SKM-1 (cell line): ENCODE results near the gene ASS1.

Experiments used
- DNase-seq: peaks from one replicate; lab custom pipeline; 2025; ENCODE audit not compliant: unreplicated experiment; lab: John Stamatoyannopoulos, UW

ASS1 gene

DNA sequence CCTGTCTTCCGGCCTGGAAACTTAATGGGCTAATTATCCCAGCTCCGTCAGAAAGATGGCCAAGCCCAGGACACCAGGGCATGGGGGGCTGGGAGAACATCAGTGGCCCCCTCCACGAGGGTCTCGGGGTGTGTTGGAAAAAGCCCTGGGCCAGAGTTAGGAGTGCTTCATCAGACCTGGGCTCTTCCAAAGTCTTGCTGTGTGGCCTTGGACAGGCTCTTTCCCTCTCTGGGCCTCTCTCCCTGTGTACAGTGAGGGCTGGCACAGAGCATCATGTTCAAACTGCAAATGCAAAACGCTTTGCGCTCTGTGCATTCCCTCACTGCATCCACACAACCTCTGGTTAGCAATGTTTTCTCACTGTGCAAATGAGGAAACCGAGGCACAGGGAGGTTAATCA lies 48.3 kb downstream of the ASS1 start:
- no peak for DNase-seq

DNA sequence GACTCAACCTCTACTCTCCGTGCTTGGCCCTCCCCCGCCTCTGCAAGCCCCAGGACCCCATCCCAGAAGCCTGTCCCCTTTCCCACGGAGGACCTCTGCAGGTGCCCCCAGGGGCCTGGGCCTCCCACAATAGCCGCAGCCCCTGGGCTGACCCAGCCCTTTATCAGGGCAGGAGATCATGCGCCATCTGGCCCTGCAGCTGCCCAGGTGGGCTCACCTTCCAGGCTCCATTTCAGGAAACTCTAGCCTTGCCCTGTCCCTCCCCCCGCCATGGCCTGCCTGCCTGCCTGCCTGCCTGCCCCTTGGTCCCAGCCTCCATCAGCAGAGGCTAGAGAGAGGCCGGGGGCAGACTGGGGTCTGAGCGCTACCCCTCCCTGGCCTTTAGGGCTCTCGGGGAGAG lies 48.7 kb downstream of the ASS1 start:
- no peak for DNase-seq

DNA sequence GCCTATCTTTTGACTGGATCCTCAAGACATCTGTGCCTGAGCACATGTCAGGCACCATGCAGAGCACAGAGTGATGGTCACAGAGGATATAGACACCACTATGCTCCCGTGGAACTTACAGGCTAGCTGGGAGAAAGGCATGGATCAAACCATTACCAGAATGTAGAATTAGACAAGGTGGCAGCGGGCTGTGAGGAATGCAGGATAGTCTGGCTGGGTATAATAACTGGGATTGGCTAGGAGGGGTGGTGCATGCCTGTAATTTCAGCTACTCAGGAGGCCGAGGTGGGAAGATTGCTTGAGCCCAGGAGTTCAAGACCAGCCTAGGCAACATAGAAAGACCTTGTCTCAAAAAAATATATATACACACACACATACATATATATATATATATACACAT lies 50.3 kb downstream of the ASS1 start:
- DNase-seq = no peak

DNA sequence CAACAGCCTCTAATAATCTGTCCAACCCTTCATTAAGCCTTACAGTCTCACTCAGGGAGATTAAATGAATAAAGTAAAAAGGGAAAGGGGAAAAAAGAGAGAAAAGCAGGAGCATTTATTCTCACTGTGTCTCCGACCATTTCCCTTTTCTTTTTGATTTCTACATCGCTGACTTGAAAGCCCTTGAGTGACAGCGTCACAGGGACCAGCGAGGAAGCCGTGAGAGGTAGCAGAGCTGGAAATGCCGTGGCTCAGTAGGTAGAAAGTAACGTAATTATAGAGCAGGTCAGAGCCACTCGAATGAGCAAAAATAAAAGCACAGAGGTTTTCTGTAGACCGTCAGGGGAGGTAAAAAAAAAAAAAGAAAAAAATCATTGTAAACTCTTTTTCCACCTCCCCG lies 52.4 kb downstream of the ASS1 start:
- DNase-seq = no peak

DNA sequence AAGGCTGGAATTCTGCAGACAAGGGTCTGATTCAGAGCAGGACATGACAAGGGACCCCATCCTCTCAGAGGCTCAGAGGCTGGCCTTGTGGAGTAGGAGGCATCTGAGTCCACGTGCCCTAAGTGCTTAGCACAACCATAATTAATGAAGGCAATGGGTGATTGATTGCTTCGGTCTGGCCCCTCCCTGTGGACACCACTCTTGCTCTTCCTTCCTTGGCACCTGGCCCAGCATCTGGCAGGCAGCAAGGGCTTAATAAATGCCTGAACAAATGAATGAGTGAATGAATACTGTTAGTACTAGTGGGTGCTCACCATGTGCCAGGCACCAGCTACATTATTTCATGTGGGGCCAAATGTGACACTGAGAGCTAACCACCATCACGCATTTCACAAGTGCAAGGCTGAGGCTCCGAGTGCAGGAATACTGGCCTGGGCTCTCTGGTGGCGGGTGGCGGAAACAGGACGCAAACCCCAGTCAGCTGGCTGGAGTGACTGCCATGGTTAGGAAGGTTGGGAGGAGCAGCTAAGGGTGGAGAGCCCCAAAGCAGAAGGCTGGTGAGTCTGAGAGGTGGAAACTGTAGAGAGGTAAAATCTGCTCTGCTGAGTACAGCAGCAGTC lies 53.6 kb downstream of the ASS1 start:
- DNase-seq = no peak

DNA sequence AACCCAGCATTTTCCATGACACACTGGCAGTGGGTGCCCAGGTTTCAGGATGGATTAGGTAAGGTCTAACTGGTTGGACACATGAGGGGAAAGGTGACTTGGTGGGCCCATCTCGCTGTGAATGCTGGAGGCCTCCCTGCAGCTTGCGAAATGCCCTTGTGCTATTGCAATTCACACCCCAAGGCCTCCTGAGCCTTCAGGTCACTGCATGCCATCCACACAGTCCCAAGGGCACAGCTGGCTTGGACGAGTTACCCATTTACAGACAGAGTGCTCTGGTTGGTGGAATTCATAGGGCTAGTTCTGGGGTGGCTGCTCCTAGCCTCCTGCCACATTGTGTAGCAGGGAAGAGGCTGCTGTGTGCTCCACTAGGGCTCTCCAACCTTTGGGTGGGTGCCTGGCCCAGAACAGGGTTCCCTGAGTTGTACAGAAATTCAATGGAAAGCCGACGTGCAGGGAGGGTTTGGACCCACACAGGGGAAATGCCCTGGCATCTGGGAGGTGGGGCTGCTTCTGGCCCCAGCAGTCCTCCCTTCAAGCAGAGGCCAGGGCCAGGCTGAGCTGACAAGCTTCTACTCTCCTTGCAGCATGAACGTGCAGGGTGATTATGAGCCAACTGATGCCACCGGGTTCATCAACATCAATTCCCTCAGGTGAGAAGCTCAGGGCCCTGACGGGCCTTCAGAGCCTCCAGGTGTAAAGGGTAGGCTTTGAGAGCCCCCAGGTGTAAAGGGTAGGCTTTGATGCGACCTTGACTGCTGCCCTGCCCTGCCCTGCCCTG lies 54.3 kb downstream of the ASS1 start:
- no peak for DNase-seq

DNA sequence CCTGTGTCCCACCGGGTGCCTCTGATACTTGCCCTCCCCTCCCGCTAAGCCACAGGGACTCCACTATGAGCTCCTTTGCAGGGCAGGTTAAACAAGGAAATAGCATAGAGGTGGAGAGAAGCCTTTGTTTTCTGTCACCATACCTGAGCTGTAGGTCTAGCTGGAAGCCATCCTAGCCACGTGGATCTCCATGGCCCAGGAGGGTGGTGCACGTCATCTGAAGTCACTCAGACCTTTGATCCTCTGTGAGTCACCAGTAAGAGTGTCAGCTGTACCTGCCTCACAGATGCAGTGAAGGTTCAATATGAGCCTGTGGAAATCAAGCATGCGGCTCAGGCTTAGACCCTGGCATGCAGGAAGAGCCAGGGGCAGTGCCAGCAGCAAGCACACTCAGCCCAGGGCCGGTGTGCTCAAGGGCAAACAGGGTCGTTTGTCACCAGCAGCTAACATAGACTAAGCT lies 55.1 kb downstream of the ASS1 start:
- DNase-seq = no peak

DNA sequence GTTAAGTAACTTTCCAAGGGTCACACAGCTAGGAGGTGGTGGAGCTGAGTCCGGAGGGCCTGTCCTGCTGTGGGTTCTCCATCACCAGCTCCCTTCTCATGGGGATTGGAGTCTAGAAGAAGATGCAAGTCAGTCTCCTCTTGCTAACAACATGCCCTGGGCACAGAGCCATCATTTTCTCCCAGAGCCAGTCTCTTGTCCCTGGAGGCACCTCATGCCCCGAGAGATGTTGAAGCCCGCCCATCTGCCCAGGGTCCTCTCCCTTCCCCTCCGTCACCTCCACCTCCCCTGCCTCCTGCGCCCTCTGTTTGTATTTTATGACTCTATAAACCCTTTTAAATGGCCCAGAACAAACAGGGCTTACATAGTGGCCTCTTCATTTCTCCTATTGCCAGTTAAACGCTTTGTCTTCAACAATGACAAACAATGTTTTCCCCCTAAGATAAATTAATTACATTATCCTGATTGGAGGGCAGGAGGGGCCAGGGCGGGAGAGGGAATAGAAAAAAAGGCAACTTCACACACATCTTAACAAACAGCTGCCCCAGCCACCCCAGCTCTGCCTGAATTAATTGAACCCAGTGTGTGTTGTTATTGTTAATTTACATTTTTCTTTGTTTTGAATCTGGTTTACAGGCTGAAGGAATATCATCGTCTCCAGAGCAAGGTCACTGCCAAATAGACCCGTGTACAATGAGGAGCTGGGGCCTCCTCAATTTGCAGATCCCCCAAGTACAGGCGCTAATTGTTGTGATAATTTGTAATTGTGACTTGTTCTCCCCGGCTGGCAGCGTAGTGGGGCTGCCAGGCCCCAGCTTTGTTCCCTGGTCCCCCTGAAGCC lies 55.8 kb downstream of the ASS1 start:
- DNase-seq = no peak

DNA sequence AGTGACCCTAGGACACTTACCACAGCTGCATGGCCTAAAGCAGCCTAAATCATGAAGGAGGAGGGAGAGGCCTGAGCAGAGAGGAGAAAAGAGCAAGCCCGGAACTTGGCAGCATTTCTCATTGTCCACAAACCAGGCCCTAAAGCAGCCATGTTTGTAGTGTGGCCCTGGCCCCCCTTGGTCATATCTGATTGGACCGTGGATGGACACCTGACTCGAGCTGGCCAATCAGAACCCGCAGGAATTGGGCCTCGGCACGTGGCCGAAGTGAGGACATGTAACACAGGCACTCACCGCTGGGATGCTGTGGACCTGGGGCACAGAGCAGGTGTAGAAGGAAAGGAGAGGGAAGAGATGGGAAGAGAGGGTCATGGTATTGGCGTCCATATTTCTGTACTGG lies 56.9 kb downstream of the ASS1 start:
- DNase-seq = no peak

DNA sequence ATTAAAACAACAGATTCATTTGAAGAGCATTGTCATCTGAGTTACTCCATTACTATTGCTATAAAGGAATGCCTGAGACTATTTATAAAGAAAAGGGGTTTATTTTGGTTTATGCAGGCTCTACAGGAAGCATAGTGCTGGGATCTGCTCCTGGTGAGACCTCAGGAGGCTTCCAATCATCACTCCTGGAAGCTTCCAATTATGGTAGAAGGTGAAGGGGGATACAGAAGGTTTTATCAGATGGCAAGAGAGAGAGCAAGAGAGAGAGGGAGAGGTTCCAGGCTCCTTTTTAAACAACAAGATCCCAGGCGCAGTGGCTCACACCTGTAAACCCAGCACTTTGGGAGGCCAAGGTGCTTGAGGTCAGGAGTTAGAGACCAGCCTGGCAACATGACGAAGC lies 63.5 kb downstream of the ASS1 start:
- no peak for DNase-seq

DNA sequence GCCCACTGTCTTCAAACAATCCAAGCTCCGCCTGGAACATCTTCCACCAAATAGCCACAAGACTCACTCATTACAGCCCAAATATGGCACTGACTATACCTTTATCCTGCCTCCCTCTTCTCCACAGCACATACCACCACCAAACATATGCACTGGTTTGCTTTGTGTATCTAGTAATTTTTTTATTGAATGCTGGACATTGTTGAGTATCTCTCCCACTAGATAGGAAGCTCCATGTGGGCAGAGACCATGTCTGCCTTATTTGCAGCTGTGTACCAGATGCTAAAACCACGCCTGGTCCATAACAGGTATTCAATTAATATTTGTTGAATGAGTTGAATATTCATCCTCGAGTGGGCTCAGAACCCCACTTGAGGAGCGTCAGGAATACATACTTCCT lies 67.4 kb downstream of the ASS1 start:
- no peak for DNase-seq

DNA sequence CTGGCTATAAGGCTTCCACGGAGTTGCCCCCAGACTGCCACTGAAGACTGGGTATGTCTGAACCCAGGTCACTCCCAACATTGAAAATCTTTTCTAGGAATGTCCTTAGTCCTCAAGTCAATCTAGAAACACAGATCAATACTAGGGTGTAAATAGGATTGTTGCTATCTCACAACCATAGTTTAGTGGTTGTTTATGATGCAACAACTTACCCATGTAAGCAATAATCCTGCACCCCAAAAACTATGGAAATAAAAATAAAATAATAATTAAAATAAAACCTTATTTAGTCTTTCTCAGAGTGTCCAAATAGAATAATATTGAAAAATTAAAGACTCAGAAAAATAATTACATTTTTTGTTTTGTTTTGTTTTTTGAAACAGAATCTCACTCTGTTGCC lies 68.3 kb downstream of the ASS1 start:
- DNase-seq = no peak

DNA sequence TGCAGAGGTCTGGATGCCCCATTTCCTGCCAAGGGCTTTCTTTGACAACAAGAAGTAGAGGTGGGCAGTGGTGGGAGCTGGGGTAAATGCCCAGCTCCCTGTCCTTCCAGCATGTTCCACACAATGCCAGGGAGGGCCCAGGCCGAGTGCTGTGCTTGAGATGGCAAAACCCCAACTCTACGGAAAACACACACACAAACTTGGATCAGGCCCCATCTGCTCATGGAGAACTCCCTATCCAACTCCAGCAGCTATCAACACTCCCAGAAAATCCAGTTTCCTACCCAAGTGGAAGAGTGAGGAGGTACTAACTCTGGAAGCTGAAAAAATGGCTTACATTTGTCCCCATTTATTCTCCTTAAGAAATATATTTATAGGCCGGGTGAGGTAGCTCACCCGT lies 73.5 kb downstream of the ASS1 start:
- DNase-seq = no peak

DNA sequence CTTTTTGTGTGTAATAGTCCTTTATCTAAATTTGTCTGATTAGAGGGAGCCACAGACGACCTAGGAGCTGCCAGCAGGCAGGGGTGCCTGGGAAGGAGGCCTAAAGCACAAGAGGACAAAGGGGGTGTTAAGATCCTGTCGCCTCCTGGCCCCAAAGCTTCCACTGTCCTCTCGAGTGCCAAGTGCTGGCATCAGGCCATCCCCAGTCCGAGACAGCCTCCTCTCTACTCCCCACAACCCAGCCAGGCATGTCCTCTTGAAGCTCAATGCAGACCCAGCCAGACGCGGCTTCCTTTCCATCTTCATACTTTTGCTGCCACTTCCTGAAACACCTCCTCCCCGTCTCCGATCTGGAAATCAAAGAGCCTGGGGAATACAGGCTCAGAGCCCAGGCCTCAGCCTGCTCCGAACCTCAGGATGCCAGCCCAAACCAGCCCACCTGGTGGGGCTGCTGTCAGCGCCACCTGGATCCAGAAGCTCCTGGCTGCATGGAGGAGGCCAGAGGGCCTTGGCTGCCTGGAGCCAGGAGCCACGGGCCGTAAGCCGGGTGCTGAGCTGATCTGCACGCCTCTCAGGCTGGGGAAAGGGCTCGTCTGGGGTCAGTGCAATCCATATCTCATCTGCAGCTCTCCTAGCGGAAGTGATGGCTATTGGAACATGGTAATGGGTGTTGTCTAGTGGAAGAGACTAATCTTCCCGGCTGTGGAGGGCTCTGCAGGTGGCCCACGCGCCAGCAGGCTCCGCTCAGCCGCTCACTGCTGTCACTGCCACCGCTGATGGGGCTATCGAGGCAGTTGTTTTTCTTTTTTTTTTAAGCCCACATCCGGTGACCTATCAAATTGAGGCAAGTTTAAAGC lies 74.4 kb downstream of the ASS1 start:
- no peak for DNase-seq

DNA sequence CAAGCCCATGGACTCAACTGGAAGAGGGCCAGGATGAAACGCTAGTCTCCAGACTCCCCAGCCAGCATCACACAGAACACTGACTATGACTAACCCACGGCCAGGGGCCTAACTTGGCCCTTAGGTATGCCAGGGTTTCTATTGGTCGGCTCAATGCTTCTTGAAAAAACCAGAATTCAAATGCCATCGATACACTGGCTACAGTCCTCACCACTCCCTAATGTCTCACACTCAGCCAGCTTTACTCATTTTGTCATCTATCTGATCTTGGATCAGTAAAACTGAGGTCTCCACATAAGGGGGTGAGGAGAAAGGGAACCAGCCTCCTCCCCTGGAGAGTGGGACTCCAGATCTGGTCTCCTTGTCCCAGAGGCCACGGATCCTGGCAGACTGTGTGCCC lies 75.2 kb downstream of the ASS1 start:
- no peak for DNase-seq

DNA sequence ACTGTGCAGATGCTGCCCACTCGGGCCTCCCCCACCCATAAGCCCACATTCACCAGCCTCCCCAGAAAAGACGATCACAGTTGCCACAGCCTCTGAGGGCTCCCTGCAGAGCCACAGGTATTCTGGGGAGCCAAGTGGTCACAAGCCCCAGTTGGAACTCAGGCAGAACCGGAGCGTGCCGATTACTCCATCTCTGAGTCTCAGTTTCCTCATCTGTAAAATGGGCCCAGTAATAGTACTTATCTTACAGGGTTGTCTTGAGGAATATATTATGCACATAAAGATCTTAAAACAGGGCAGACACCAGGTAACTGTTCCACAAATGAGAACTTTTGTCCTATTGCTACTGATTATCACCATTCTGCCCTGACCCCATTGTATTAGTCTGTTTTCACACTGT lies 77.0 kb downstream of the ASS1 start:
- DNase-seq = no peak

DNA sequence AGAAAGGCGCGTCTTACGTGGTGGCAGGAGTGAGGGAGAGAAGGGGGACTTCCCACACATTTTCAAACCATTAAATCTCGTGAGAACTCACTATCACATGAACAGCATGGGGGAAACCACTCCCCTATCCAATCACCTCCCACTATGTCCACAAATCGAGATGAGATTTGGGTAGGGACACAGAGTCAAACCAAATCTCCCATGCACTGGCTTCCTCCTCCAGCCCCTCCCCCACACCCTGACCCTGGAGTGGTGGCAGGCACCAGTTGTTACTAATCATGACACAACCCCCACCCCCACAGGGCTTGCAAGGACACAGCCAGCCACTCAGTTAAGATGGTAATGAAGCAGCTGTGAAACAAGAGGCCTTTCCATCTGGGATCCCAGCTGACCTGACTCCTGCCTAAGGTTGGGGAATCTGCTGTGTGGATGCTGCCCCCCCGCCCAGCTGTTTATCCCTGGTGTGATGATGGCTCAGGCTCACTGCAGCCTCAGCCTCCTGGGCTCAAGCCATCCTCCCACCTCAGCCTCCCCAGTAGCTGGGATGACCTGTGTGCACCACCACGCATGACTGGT lies 77.6 kb downstream of the ASS1 start:
- DNase-seq = no peak

DNA sequence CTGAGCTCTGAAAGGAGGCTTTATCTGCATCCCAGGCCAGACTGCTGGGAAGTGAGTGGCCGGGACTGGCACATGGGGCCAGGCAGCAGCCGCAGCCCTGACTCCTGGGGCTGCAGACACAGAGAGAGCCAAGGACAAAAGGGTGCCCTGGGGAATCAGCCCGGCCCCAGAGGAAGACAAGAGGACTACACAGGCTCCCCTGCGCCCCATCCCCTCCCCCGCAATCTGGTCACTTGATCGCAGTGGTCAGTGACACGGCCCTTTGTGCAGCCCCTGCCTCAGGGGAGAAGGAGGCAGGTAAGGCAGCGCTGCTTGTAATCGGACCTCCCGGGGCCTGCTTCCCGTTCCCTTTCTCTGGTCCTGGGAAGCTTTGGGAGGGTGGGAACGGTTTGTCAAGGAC lies 79.2 kb downstream of the ASS1 start:
- DNase-seq = no peak

DNA sequence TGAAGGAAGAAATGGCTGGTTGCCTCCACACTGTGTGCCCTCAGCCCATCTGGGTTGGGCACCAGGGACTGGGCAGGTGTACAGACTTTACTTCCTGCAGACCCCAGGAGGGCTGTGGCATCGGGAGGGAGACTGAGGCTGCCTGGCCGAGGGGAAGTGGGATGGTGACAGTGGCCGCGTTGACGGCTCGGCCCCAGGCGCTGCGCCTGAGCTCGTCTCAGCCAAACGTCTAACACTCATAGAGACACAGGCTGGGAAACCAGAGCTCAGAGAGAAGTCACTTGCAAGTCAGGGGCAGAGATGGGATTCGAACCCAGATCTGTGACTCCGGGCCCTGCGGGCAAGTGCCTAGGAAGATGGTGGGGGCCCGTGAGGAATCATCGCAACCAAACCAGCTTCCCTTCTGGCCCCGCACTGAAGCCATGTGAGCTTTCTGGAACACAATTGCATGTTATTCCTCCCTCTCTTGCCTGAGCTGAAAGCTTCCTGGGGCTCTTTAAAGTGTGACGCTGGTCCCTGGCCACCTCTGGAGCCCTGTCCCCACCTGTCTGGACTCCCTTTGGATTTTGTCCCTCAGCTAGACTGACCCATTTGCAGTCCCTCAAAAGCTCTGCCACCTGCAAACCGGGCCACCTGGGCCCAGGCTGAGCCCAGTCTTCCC lies 81.6 kb downstream of the ASS1 start:
- DNase-seq = no peak
